GM12878 (cell line): ENCODE measurements around the gene BBS1. TPM values are rescaled to one million over a fixed set of nuclear protein-coding genes. Genes with fewer than 3 reads are reported as not detected.

Experiments used
- ATAC-seq: fragments of 200-7000 bp; cut with Tn5 transposase; 3 replicates; pipeline ENCODE4 v1.9.1; 2020; ENCODE audit warnings: mild to moderate bottlenecking, moderate library complexity
- BruUV-seq: library from RNA; stranded (reverse); fragments of 400-500 nt; replicated peaks from 2 replicates; lab custom pipeline; 2021; lab: Mats Ljungman, UMichigan
- CTCF ChIA-PET: fragments of 300-600 bp; sonication (Branson Sonifier 250); formaldehyde crosslinking; extraction: SDS; loops from one replicate; lab custom pipeline; 2021; ENCODE audit warnings: inconsistent platforms; lab: Yijun Ruan, JAX
- POLR2A ChIA-PET: fragments of 350-600 bp; formaldehyde crosslinking; extraction: SDS; loops from one replicate; lab custom pipeline; 2021; ENCODE audit warnings: inconsistent platforms; lab: Charles Lee
- RAD21 ChIA-PET: fragments of 300-600 bp; sonication (Branson Sonifier 250); formaldehyde crosslinking; loops from one replicate; lab custom pipeline; 2023; ENCODE audit warnings: antibody characterized with exemption; ENCODE audit not compliant: unreplicated experiment; lab: Charles Lee
- SMC1A ChIA-PET: fragments of 300-600 bp; sonication (Branson Sonifier 250); formaldehyde crosslinking; loops from one replicate; lab custom pipeline; 2023; ENCODE audit not compliant: unreplicated experiment, uncharacterized antibody; lab: Charles Lee
- DNase-seq: peaks from one replicate; pipeline ENCODE4 v3.0.0-alpha.2; 2011; ENCODE audit warnings: low read depth, low spot score
- FAIRE-seq: peaks from 3 replicates; lab custom pipeline; 2011; peaks lifted over from hg19 to GRCh38; lab: Jason Lieb, UNC
- H2AFZ ChIP-seq: 2 replicates; pipeline ENCODE4 v1.6.0; 2011; ENCODE audit warnings: low read depth, low read length, control low read depth; ENCODE audit not compliant: control insufficient read depth
- H3K27ac ChIP-seq: 2 replicates; pipeline ENCODE4 v1.5.1; 2011; ENCODE audit warnings: control low read depth; ENCODE audit not compliant: control insufficient read depth, insufficient read depth
- H3K27me3 ChIP-seq, 2 experiments: replicated peaks in 1 of 2; 2 replicates each; pipeline versions ENCODE4 v1.6.0 to v1.6.1; 2011; ENCODE audit warnings: low read length in 1 of 2; ENCODE audit not compliant: control insufficient read depth in 2 of 2, insufficient read depth in 2 of 2
- H3K36me3 ChIP-seq, 2 experiments: 2 replicates each; pipeline ENCODE4 v1.5.1; 2011; ENCODE audit warnings: low read length in 1 of 2; ENCODE audit not compliant: control insufficient read depth in 2 of 2, insufficient read depth in 2 of 2
- H3K4me1 ChIP-seq: 2 replicates; pipeline ENCODE4 v1.6.1; 2011; ENCODE audit warnings: mild to moderate bottlenecking, low read length, moderate library complexity, mixed read lengths; ENCODE audit not compliant: control insufficient read depth, insufficient read depth
- H3K4me2 ChIP-seq: 2 replicates; pipeline ENCODE4 v1.6.0; 2011; ENCODE audit warnings: control low read depth; ENCODE audit not compliant: control insufficient read depth, insufficient read depth
- H3K4me3 ChIP-seq: fragments of 200-600 bp; sonication (generic); 2 replicates; pipeline ENCODE4 v1.5.1; 2016
- H3K79me2 ChIP-seq: 2 replicates; pipeline ENCODE4 v1.6.0; 2011; ENCODE audit warnings: low read length; ENCODE audit not compliant: control insufficient read depth, insufficient read depth
- H3K9ac ChIP-seq: 2 replicates; pipeline ENCODE4 v1.8.0; 2011; ENCODE audit warnings: low read length, control low read depth, mixed read lengths; ENCODE audit not compliant: control insufficient read depth, insufficient read depth
- H3K9me3 ChIP-seq: replicated peaks from 3 replicates; pipeline ENCODE4 v1.5.1; 2011; ENCODE audit warnings: mild to moderate bottlenecking, low read length; ENCODE audit not compliant: control insufficient read depth, insufficient read depth
- H4K20me1 ChIP-seq: 2 replicates; pipeline ENCODE4 v1.6.0; 2011; ENCODE audit not compliant: control insufficient read depth, insufficient read depth
- BCL3 ChIP-seq: IDR thresholded peaks from 2 replicates; pipeline ENCODE4 v1.6.1; 2011; ENCODE audit warnings: borderline replicate concordance, low read depth, mild to moderate bottlenecking, moderate library complexity, low read length; ENCODE audit not compliant: insufficient read depth, poor library complexity, severe bottlenecking
- CBX3 ChIP-seq: fragments of 200-600 bp; sonication (generic); IDR thresholded peaks from 2 replicates; pipeline ENCODE4 v1.6.1; 2016; ENCODE audit warnings: low read depth, borderline replicate concordance
- CBX5 ChIP-seq: sonication (generic); IDR thresholded peaks from 2 replicates; pipeline ENCODE4 v1.6.1; 2016; ENCODE audit warnings: low read depth, moderate library complexity, mild to moderate bottlenecking, inconsistent platforms
- EED ChIP-seq: sonication (generic); IDR thresholded peaks from 2 replicates; pipeline ENCODE4 v1.6.1; 2016; ENCODE audit warnings: antibody characterized with exemption, low read depth
- HDAC2 ChIP-seq: fragments of 200-600 bp; sonication (generic); IDR thresholded peaks from 2 replicates; pipeline ENCODE4 v1.6.1; 2017
- IKZF1 ChIP-seq: fragments of 450-650 bp; conservative IDR thresholded peaks from 2 replicates; pipeline ENCODE4 v1.6.1; 2017; ENCODE audit warnings: antibody characterized with exemption, mild to moderate bottlenecking
- NRF1 ChIP-seq: conservative IDR thresholded peaks from 2 replicates; pipeline ENCODE4 v1.6.1; 2011; ENCODE audit warnings: mild to moderate bottlenecking, low read depth, low read length, improper control_type of control experiment
- SIX5 ChIP-seq: IDR thresholded peaks from 2 replicates; pipeline ENCODE4 v1.6.1; 2011; ENCODE audit warnings: mild to moderate bottlenecking, low read depth, low read length, moderate library complexity; ENCODE audit not compliant: severe bottlenecking
- YY1 ChIP-seq: IDR thresholded peaks from 2 replicates; pipeline ENCODE4 v1.6.1; 2011; ENCODE audit warnings: low read depth, mild to moderate bottlenecking, low read length
- ZNF217 ChIP-seq: fragments of 450-650 bp; IDR thresholded peaks from 2 replicates; pipeline ENCODE4 v1.6.1; 2017; ENCODE audit warnings: antibody characterized with exemption, mild to moderate bottlenecking
- WGBS: methylation state at CpG from one replicate; pipeline ENCODE4 v1.1.6; 2016; ENCODE audit warnings: low lambda C conversion rate; ENCODE audit not compliant: insufficient replicate concordance, insufficient coverage; ENCODE audit errors: missing lambda C conversion rate; 5-methylcytosine and 5-hydroxymethylcytosine counted together
- in situ Hi-C: fragments of 300-500 bp; cut with MboI; formaldehyde crosslinking; loops from 9 replicates; pipeline ENCODE4 v1.14.3; 2018; ENCODE audit warnings: mixed read lengths
- intact Hi-C: fragments of 100-400 bp; cut with micrococcal nuclease; formaldehyde crosslinking; loops from one replicate; pipeline ENCODE4 v1.14.2; 2022; ENCODE audit not compliant: unreplicated experiment
- polyA plus RNA-seq, 11 experiments: library from polyadenylated mRNA; depleted of rRNA in 4 of 11; unstranded in 6 of 11; stranded (reverse) in 5 of 11; fragments of >200 nt; fragmentation: Nextera tagmentation in 4 of 11; fragmentation: Illumina TruSeq in 1 of 11; extraction: Ambion mirVana in 4 of 11; extraction: Trizol in 1 of 11; gene quantifications; 1 replicate in 1 of 11; 2 replicates in 10 of 11; pipeline versions ENCODE4 v1.2.1 to v1.2.3, GENCODE V29; 2011 to 2016; ENCODE audit warnings: inconsistent platforms in 2 of 11, missing spikeins in 2 of 11, low read depth in 1 of 11
- total RNA-seq, 4 experiments: library from RNA; depleted of rRNA in 3 of 4; stranded (reverse); fragments of >200 nt in 3 of 4; fragmentation: Illumina TruSeq in 1 of 4; extraction: Trizol in 1 of 4; gene quantifications; 2 replicates each; pipeline versions ENCODE4 v1.2.1 to v1.2.3, GENCODE V29; 2013 to 2021
- TF ChIP-seq, protein P1 (sequence below): IDR thresholded peaks from 2 replicates; pipeline ENCODE4 v1.6.1; 2012; ENCODE audit warnings: low read depth, low read length, improper control_type of control experiment

BBS1 gene
- total and polyA plus RNA-seq, 10 of the 15 experiments (the other 5 are each of a cell fraction or from before 2014, with no cell fraction given) = 2.5 to 14.7 (median 8.7) TPM

GRCh38 chr11:66476841-66477251 lies 33.6 kb upstream of the BBS1 start:
- H3K9ac ChIP-seq = no peak overlapping the region
- ChIA-PET POLR2A (no interaction called here), CTCF (interaction anchor here (1.1 kb wide), 1 partner anchor 59 kb away, joined by 3 read pairs; no protein-coding TSS in a partner anchor), SMC1A (no interaction called here), RAD21 (no interaction called here)
- intact Hi-C loops (no loop called here), in situ Hi-C loops (no loop called here)
- TF ChIP-seq IKZF1 (no peak), HDAC2 (no peak), SIX5 (no peak), NRF1 (no peak)
- H3K27me3 ChIP-seq = no peaks in the 10 kb centered on the region
- H2AFZ ChIP-seq = no peak overlapping the region
- peaks cover 19% of the 10 kb centered on the region for H3K79me2 ChIP-seq
- H3K36me3 ChIP-seq = no peaks in the 10 kb centered on the region
- H4K20me1 ChIP-seq = no peaks in the 10 kb centered on the region
- no peak overlapping the region for H3K27ac ChIP-seq
- ATAC-seq (no peak), DNase-seq (no peak), FAIRE-seq (no peak)
- no peaks in the 10 kb centered on the region for H3K9me3 ChIP-seq
- no peak overlapping the region for H3K4me3 ChIP-seq
- WGBS = 91% methylated on average over 9 of the region's 9 CpGs
- no peak overlapping the region for H3K4me2 ChIP-seq
- H3K4me1 ChIP-seq = peaks cover 1% of the 10 kb centered on the region
- no TSS peak for BruUV-seq

DNA sequence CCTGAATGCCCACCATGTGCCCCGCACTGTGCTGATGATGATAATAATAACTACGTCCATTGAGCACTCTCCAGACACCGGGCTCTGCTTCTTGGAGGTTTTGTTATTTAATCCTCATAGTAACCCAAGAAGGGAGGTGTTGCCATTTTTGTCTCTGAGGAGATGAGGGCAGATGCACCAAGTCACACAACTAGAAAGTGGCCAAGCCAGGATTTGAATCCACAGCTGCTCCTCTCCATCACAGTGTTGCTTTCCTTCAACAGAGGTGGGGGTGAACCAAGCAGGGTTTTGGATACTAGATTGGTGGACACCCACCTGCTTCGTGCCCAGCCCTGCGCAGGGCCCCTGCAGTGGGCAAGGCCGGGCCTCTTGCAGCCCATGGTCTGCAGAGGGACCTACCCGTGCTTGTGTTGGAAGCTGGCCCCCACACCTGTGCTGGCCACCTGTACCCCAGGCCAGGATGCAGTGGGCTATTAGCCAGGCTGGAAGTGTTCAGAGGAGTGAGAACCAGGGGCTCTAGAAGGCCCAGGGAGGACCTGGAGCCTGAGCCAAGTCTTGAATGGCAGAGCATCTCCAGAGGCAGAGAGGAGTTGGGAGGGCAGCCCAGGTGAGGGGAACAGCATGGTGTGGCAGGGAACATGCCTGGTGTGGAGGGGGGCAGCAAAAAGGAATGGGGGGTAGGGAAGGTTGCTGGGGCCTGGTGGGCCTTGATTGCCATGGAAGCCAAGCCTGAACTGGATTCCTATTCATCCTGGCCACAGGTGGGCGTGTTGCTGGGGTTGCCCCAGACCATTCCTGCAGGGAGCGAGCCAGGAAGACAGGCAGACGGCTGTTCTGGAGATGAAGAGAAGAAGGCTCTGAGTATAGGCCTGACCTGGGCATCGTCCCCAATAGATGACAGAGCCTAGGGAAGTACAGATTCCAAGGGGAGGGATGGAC lies 32.9 kb upstream of the BBS1 start:
- in situ Hi-C loops = no loop called here
- ChIA-PET POLR2A (interaction anchor here (0.5 kb wide), 1 partner anchor 22 kb away, joined by 6 read pairs; no protein-coding TSS in a partner anchor), SMC1A (interaction anchor here (1.0 to 2.7 kb wide), 4 partner anchors 19 to 201 kb away, joined by 3 to 10 read pairs (median 6); partner anchors contain the start of gene MRPL11), RAD21 (interaction anchor here (1.8 kb wide), 1 partner anchor 201 kb away, joined by 7 read pairs; the partner anchor contains the start of gene RBM4B), CTCF (interaction anchor here (0.6 to 3.6 kb wide), 11 partner anchors 7 to 346 kb away, joined by 3 to 41 read pairs (median 10); partner anchors contain the start of genes MRPL11 and PELI3)
- ATAC-seq (no peak), FAIRE-seq (no peak), DNase-seq (no peak)
- BruUV-seq = no TSS peak
- H3K4me2 ChIP-seq = no peak overlapping the region
- TF ChIP-seq EED (no peak), YY1 (no peak), CBX3 (no peak), CBX5 (no peak), ZNF217 (no peak), BCL3 (no peak)
- TF ChIP-seq, protein P1, sequence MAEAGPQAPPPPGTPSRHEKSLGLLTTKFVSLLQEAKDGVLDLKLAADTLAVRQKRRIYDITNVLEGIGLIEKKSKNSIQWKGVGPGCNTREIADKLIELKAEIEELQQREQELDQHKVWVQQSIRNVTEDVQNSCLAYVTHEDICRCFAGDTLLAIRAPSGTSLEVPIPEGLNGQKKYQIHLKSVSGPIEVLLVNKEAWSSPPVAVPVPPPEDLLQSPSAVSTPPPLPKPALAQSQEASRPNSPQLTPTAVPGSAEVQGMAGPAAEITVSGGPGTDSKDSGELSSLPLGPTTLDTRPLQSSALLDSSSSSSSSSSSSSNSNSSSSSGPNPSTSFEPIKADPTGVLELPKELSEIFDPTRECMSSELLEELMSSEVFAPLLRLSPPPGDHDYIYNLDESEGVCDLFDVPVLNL = no peak
- H4K20me1 ChIP-seq = no peaks in the 10 kb centered on the region
- H3K27me3 ChIP-seq = no peaks in the 10 kb centered on the region
- no peak overlapping the region for H3K9ac ChIP-seq
- no peak overlapping the region for H3K27ac ChIP-seq
- intact Hi-C loops = no loop called here
- 0 out of 4 replicates have a peak, but pooled peaks cover 0 to 2% of the 10 kb centered on the region in 2 experiments for H3K36me3 ChIP-seq
- WGBS = 79% methylated on average over 11 of the region's 11 CpGs
- H3K9me3 ChIP-seq = no peaks in the 10 kb centered on the region
- H3K4me3 ChIP-seq = no peak overlapping the region
- peaks cover 23% of the 10 kb centered on the region for H3K79me2 ChIP-seq
- H3K4me1 ChIP-seq = peaks cover 6% of the 10 kb centered on the region
- H2AFZ ChIP-seq = no peak overlapping the region
